H1 (cell line): ENCODE measurements around the gene PRRG3. TPM values are rescaled to one million over a fixed set of nuclear protein-coding genes. Genes with fewer than 3 reads are reported as not detected.

Experiments used
- CTCF ChIA-PET: fragments of 300-600 bp; sonication (Branson Sonifier 250); formaldehyde crosslinking; loops from one replicate; lab custom pipeline; 2021; ENCODE audit not compliant: partially characterized antibody; lab: Charles Lee
- POLR2A ChIA-PET: fragments of 300-600 bp; sonication (Branson Sonifier 250); formaldehyde crosslinking; loops from one replicate; lab custom pipeline; 2021; ENCODE audit warnings: inconsistent platforms; ENCODE audit not compliant: partially characterized antibody; lab: Charles Lee
- DNase-seq, 2 experiments: peaks; one replicate each; pipeline versions ENCODE4 v3.0.0 to v3.0.0-alpha.2; 2010 to 2022; ENCODE audit warnings: low spot score in 2 of 2, low read depth in 1 of 2, mixed read lengths in 1 of 2
- FAIRE-seq: peaks from 2 replicates; lab custom pipeline; 2011; peaks lifted over from hg19 to GRCh38; lab: Jason Lieb, UNC
- H2AFZ ChIP-seq: 2 replicates; pipeline ENCODE4 v1.8.1; 2012; ENCODE audit warnings: low read length, inconsistent platforms
- H2AK5ac ChIP-seq: 2 replicates; pipeline ENCODE4 v1.6.1; 2013; ENCODE audit warnings: low read depth, low read length
- H2BK120ac ChIP-seq: replicated peaks from 2 replicates; pipeline ENCODE3; 2013; ENCODE audit warnings: low read depth, low read length, inconsistent platforms
- H2BK12ac ChIP-seq: 2 replicates; pipeline ENCODE4 v1.6.1; 2013; ENCODE audit warnings: low read depth, low read length
- H2BK15ac ChIP-seq: 2 replicates; pipeline ENCODE4 v1.6.1; 2013; ENCODE audit warnings: low read length
- H2BK20ac ChIP-seq: 2 replicates; pipeline ENCODE4 v1.6.1; 2013; ENCODE audit warnings: low read length
- H2BK5ac ChIP-seq: 2 replicates; pipeline ENCODE4 v1.6.1; 2013; ENCODE audit warnings: low read depth, low read length
- H3K14ac ChIP-seq: 2 replicates; pipeline ENCODE4 v1.6.1; 2013; ENCODE audit warnings: inconsistent platforms; ENCODE audit not compliant: insufficient read length
- H3K18ac ChIP-seq: 2 replicates; pipeline ENCODE4 v1.6.1; 2013; ENCODE audit warnings: low read length; ENCODE audit errors: extremely low read depth
- H3K23ac ChIP-seq: 2 replicates; pipeline ENCODE4 v1.6.1; 2013; ENCODE audit warnings: inconsistent platforms; ENCODE audit not compliant: insufficient read length
- H3K23me2 ChIP-seq: 2 replicates; pipeline ENCODE4 v1.6.1; 2013; ENCODE audit warnings: low read depth, low read length
- H3K27ac ChIP-seq: 2 replicates; pipeline ENCODE4 v1.6.1; 2011; ENCODE audit warnings: low read depth, low read length, inconsistent platforms
- H3K27me3 ChIP-seq, 4 experiments: replicated peaks in 1 of 4; 1 replicate in 1 of 4; 2 replicates in 3 of 4; pipeline versions ENCODE4 v1.6.1 to v1.8.1; 2011 to 2013; ENCODE audit warnings: low read length in 3 of 4, mild to moderate bottlenecking in 3 of 4, inconsistent platforms in 2 of 4, mixed read lengths in 2 of 4, moderate library complexity in 1 of 4; ENCODE audit not compliant: control insufficient read depth in 3 of 4, insufficient read depth in 3 of 4; ENCODE audit errors: extremely low read depth in 1 of 4
- H3K36me3 ChIP-seq, 4 experiments: 2 replicates each; pipeline versions ENCODE4 v1.6.1 to v1.8.1; 2011 to 2013; ENCODE audit warnings: mild to moderate bottlenecking in 4 of 4, low read length in 3 of 4, moderate library complexity in 2 of 4, control low read depth in 1 of 4, inconsistent platforms in 1 of 4; ENCODE audit not compliant: insufficient read depth in 4 of 4, control insufficient read depth in 2 of 4
- H3K4ac ChIP-seq: replicated peaks from 2 replicates; pipeline ENCODE3; 2013; ENCODE audit warnings: low read length, low read depth, mixed read lengths, inconsistent platforms; ENCODE audit not compliant: insufficient read length
- H3K4me1 ChIP-seq, 4 experiments: replicated peaks in 1 of 4; 1 replicate in 1 of 4; 2 replicates in 3 of 4; pipeline versions ENCODE4 v1.6.1 to v1.8.1; 2011 to 2013; ENCODE audit warnings: low read length in 3 of 4, inconsistent platforms in 2 of 4, mixed read lengths in 1 of 4; ENCODE audit not compliant: insufficient read depth in 4 of 4, control insufficient read depth in 3 of 4
- H3K4me2 ChIP-seq, 2 experiments: 2 replicates each; pipeline versions ENCODE4 v1.6.1 to v1.8.1; 2011 to 2013; ENCODE audit warnings: low read depth in 2 of 2, low read length in 2 of 2, control low read depth in 1 of 2, inconsistent platforms in 1 of 2, mild to moderate bottlenecking in 1 of 2; ENCODE audit not compliant: insufficient read depth in 1 of 2
- H3K4me3 ChIP-seq, 4 experiments: fragments of 200-600, 300-600 bp in 1 of 4; sonication (generic), shearing (Covaris generic), sonication (Bioruptor Twin) in 1 of 4; 2 replicates each; pipeline versions ENCODE4 v1.5.1 to v1.8.1; 2011 to 2016; ENCODE audit warnings: low read length in 4 of 4, low read depth in 3 of 4, control low read depth in 2 of 4, inconsistent platforms in 2 of 4, mild to moderate bottlenecking in 2 of 4, mixed read lengths in 1 of 4, moderate library complexity in 1 of 4; ENCODE audit not compliant: insufficient read depth in 2 of 4; ENCODE audit errors: extremely low read depth in 1 of 4
- H3K56ac ChIP-seq: replicated peaks from 2 replicates; pipeline ENCODE3; 2013; ENCODE audit warnings: low read depth, mild to moderate bottlenecking, mixed read lengths, low read length, inconsistent platforms; ENCODE audit not compliant: insufficient read length
- H3K79me1 ChIP-seq: 2 replicates; pipeline ENCODE4 v1.6.1; 2013; ENCODE audit warnings: low read depth, low read length, control low read depth
- H3K79me2 ChIP-seq, 2 experiments: 2 replicates each; pipeline versions ENCODE4 v1.6.1 to v1.8.1; 2012 to 2013; ENCODE audit warnings: low read length in 2 of 2, mild to moderate bottlenecking in 2 of 2, inconsistent platforms in 1 of 2; ENCODE audit not compliant: insufficient read depth in 2 of 2, control insufficient read depth in 1 of 2
- H3K9ac ChIP-seq, 4 experiments: replicated peaks in 1 of 4; 1 replicate in 1 of 4; 2 replicates in 3 of 4; pipeline versions ENCODE4 v1.6.1 to v1.8.1; 2011 to 2013; ENCODE audit warnings: low read depth in 3 of 4, low read length in 3 of 4, control low read depth in 2 of 4, mild to moderate bottlenecking in 2 of 4, moderate library complexity in 2 of 4, inconsistent platforms in 1 of 4; ENCODE audit errors: extremely low read depth in 1 of 4
- H3K9me3 ChIP-seq, 2 experiments: 2 replicates each; pipeline versions ENCODE4 v1.6.1 to v1.8.1; 2012 to 2013; ENCODE audit warnings: mild to moderate bottlenecking in 2 of 2, moderate library complexity in 2 of 2, control low read depth in 1 of 2, inconsistent platforms in 1 of 2, low read depth in 1 of 2, low read length in 1 of 2, mixed read lengths in 1 of 2; ENCODE audit not compliant: insufficient read depth in 2 of 2
- H4K20me1 ChIP-seq, 2 experiments: replicated peaks in 1 of 2; 2 replicates each; pipeline versions ENCODE3 to v1.8.1; 2011 to 2013; ENCODE audit warnings: inconsistent platforms in 2 of 2, low read length in 2 of 2, mild to moderate bottlenecking in 1 of 2; ENCODE audit not compliant: insufficient read depth in 2 of 2, control insufficient read depth in 1 of 2
- H4K5ac ChIP-seq: 2 replicates; pipeline ENCODE4 v1.6.1; 2013; ENCODE audit warnings: low read length, low read depth, mixed read lengths, inconsistent platforms; ENCODE audit not compliant: insufficient read length
- H4K8ac ChIP-seq: 2 replicates; pipeline ENCODE4 v1.8.0; 2013; ENCODE audit warnings: mild to moderate bottlenecking, moderate library complexity, low read length, inconsistent platforms; ENCODE audit not compliant: insufficient read depth; ENCODE audit errors: extremely low read depth
- H4K91ac ChIP-seq: replicated peaks from 2 replicates; pipeline ENCODE3; 2013; ENCODE audit warnings: low read length, mixed read lengths, inconsistent platforms; ENCODE audit not compliant: insufficient read length
- CHD2 ChIP-seq: IDR thresholded peaks from 2 replicates; pipeline ENCODE4 v1.6.1; 2012; ENCODE audit warnings: low read length, improper control_type of control experiment
- CTCF ChIP-seq, 3 experiments: IDR thresholded peaks; 1 replicate in 2 of 3; 2 replicates in 1 of 3; pipeline versions ENCODE4 v1.5.1 to v1.6.1; 2011; ENCODE audit warnings: low read length in 3 of 3, mild to moderate bottlenecking in 3 of 3, inconsistent platforms in 2 of 3, low read depth in 1 of 3, moderate library complexity in 1 of 3; ENCODE audit not compliant: insufficient read depth in 1 of 3; ENCODE audit errors: control extremely low read depth in 1 of 3
- FOSL1 ChIP-seq: IDR thresholded peaks from 2 replicates; pipeline ENCODE4 v1.6.1; 2011; ENCODE audit warnings: mild to moderate bottlenecking, low read depth, low read length, moderate library complexity; ENCODE audit not compliant: insufficient read depth
- GABPA ChIP-seq: IDR thresholded peaks from 2 replicates; pipeline ENCODE4 v1.6.1; 2011; ENCODE audit warnings: mild to moderate bottlenecking, low read length, moderate library complexity, borderline replicate concordance; ENCODE audit not compliant: insufficient read depth
- HDAC6 ChIP-seq: IDR thresholded peaks from one replicate; pipeline ENCODE4 v1.7.1; 2012; ENCODE audit warnings: low read depth, mild to moderate bottlenecking, inconsistent platforms, low read length, moderate library complexity
- JUND ChIP-seq: IDR thresholded peaks from 2 replicates; pipeline ENCODE4 v1.6.1; 2011; ENCODE audit warnings: mild to moderate bottlenecking, improper control_type of control experiment, low read length
- KDM4A ChIP-seq: IDR thresholded peaks from one replicate; pipeline ENCODE4 v1.7.1; 2012; ENCODE audit warnings: low read depth, mild to moderate bottlenecking, moderate library complexity, low read length, inconsistent platforms; ENCODE audit not compliant: severe bottlenecking
- PHF8 ChIP-seq: fragments of 200-600 bp; sonication (generic); conservative IDR thresholded peaks from 2 replicates; pipeline ENCODE4 v1.7.1; 2012; ENCODE audit warnings: low read depth, mild to moderate bottlenecking, inconsistent platforms, low read length, moderate library complexity
- TAF1 ChIP-seq: IDR thresholded peaks from 2 replicates; pipeline ENCODE4 v1.6.1; 2011; ENCODE audit warnings: mild to moderate bottlenecking, low read depth, low read length
- TBP ChIP-seq: IDR thresholded peaks from 2 replicates; pipeline ENCODE4 v1.6.1; 2011; ENCODE audit warnings: low read depth, low read length, improper control_type of control experiment
- WGBS, 2 experiments: shearing (Covaris generic) in 1 of 2; methylation state at CpG; one replicate each; pipeline versions ENCODE4 v1.1.6 to v1.1.7; 2013 to 2015; ENCODE audit warnings: low lambda C conversion rate in 2 of 2, mixed read lengths in 2 of 2, inconsistent platforms in 1 of 2, low coverage in 1 of 2, missing lambda C conversion rate in 1 of 2; ENCODE audit not compliant: insufficient replicate concordance in 2 of 2, insufficient coverage in 1 of 2, insufficient read length in 1 of 2; ENCODE audit errors: extremely low coverage in 1 of 2, missing lambda C conversion rate in 1 of 2; 5-methylcytosine and 5-hydroxymethylcytosine counted together
- polyA plus RNA-seq, 7 experiments: library from polyadenylated mRNA; depleted of rRNA in 3 of 7; stranded (reverse) in 5 of 7; unstranded in 2 of 7; fragments of >200 nt in 5 of 7; fragments of 200-250 nt in 2 of 7; gene quantifications; 1 replicate in 5 of 7; 2 replicates in 1 of 7; 4 replicates in 1 of 7; pipeline versions ENCODE4 v1.2.1 to v1.2.3, GENCODE V29; 2011 to 2013; ENCODE audit warnings: missing spikeins in 2 of 7, mixed read lengths in 2 of 7
- total RNA-seq: library from RNA; stranded (reverse); fragmentation: NEBNext Ultra II Directional; extraction: Animal tissue kit (Norgen Biotek cat#: 25700); gene quantifications from 2 replicates; pipeline ENCODE4 v1.2.1, GENCODE V29; 2021
- TF ChIP-seq, protein P1 (sequence below): IDR thresholded peaks from 2 replicates; pipeline ENCODE4 v1.6.1; 2012; ENCODE audit warnings: inconsistent platforms

Gene PRRG3
- total and polyA plus RNA-seq, 2 of the 8 experiments (the other 6 are each of a cell fraction or from before 2014, with no cell fraction given) = 4.2 to 5.4 TPM

DNA sequence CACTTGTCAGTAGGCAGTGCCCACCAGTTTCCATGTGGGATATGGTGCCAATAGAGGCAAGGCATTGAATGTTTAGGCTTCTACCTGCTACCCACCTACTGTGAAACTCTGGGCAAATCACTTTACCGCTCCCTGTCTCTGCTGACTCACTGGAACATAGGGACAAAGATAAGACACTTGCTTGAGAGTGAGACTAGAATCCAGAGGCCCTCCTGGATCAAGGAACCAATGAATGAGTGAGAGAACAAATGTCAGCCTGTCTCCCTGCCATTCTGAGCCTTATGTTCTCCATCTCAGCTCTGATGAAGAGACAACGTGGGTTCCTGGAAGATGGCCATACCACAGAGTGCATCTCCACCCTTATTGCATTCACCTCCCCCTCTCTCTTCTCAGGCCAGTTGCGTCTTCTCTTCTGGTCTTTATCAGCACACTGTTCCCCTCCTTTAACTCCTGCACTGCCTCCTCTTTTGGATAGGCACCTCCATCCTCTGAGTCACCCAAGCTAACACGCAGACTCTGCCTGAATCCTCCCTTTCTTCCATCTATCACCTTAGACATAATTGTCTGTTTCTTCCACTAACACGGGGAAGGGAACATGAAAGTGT is 15.4 kb upstream of the PRRG3 start:
- H2BK15ac ChIP-seq = no peak overlapping the region
- no peak overlapping the region for H3K18ac ChIP-seq
- H4K91ac ChIP-seq = no peak overlapping the region
- no peak overlapping the region for H3K4me3 ChIP-seq
- 91% methylated on average over 5 of the region's 5 CpGs; no CpG with 5 or more reads in 1 of the 2 experiments for WGBS, 2 experiments
- ChIA-PET CTCF (interaction anchor here (0.8 to 2.4 kb wide), 14 partner anchors 9 to 526 kb away, joined by 3 to 23 read pairs (median 4); no protein-coding TSS in a partner anchor), POLR2A (no interaction called here)
- no peak overlapping the region for H2AFZ ChIP-seq
- H4K5ac ChIP-seq = no peak overlapping the region
- H4K20me1 ChIP-seq = no peaks in the 10 kb centered on the region
- DNase-seq = no peak
- no peak overlapping the region for H2AK5ac ChIP-seq
- no peaks in the 10 kb centered on the region for H3K23me2 ChIP-seq
- H2BK12ac ChIP-seq = no peak overlapping the region
- no peak overlapping the region for H3K9ac ChIP-seq
- no peak overlapping the region for H2BK5ac ChIP-seq
- no peaks in the 10 kb centered on the region for H3K79me2 ChIP-seq
- FAIRE-seq = no peak
- H2BK120ac ChIP-seq = no peak overlapping the region
- no peak overlapping the region for H4K8ac ChIP-seq
- H3K4me2 ChIP-seq = no peak overlapping the region
- H3K23ac ChIP-seq = no peak overlapping the region
- no peak overlapping the region for H2BK20ac ChIP-seq
- H3K27me3 ChIP-seq = no peaks in the 10 kb centered on the region
- H3K27ac ChIP-seq = no peak overlapping the region
- H3K79me1 ChIP-seq = no peaks in the 10 kb centered on the region
- H3K4me1 ChIP-seq = no peaks in the 10 kb centered on the region
- no peaks in the 10 kb centered on the region for H3K9me3 ChIP-seq
- no peak overlapping the region for H3K14ac ChIP-seq
- H3K36me3 ChIP-seq = no peaks in the 10 kb centered on the region
- no peak overlapping the region for H3K4ac ChIP-seq
- H3K56ac ChIP-seq = no peak overlapping the region
- no peak for TF ChIP-seq KDM4A
- TF ChIP-seq TBP = no peak
- no peak for TF ChIP-seq GABPA
- no peak for TF ChIP-seq FOSL1
- no peak for TF ChIP-seq CTCF (IDR thresholded peaks at IDR 0.05; ENCODE audit: control extremely low read depth in 1 of 3, insufficient read depth in 1 of 3, low read depth in 1 of 3, low read length in 3 of 3)
- no peak for TF ChIP-seq CHD2
- TF ChIP-seq, protein P1, sequence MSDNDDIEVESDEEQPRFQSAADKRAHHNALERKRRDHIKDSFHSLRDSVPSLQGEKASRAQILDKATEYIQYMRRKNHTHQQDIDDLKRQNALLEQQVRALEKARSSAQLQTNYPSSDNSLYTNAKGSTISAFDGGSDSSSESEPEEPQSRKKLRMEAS = no peak
- no peak for TF ChIP-seq JUND
- TF ChIP-seq HDAC6 = no peak
- no peak for TF ChIP-seq TAF1
- no peak for TF ChIP-seq PHF8
